H9 (cell line): ENCODE results near the gene CA7. TPM values are rescaled to one million over a fixed set of nuclear protein-coding genes. Genes with fewer than 3 reads are reported as not detected.

Experiments
- DNase-seq: peaks from one replicate; pipeline ENCODE4 v3.0.0-alpha.2; 2017
- H2AFZ ChIP-seq: one replicate; pipeline ENCODE4 v1.6.1; 2013; ENCODE audit warnings: mild to moderate bottlenecking, low read length, control low read depth, moderate library complexity
- H2AK5ac ChIP-seq: 2 replicates; pipeline ENCODE4 v1.6.1; 2013; ENCODE audit warnings: low read length, control low read depth, mixed read lengths; ENCODE audit not compliant: insufficient read length
- H2BK120ac ChIP-seq: one replicate; pipeline ENCODE4 v1.6.1; 2013; ENCODE audit warnings: low read depth, mild to moderate bottlenecking, low read length, control low read depth, inconsistent platforms; ENCODE audit not compliant: poor library complexity, severe bottlenecking
- H2BK12ac ChIP-seq: 2 replicates; pipeline ENCODE4 v1.6.1; 2013; ENCODE audit warnings: low read length, control low read depth, mixed read lengths, low read depth; ENCODE audit not compliant: insufficient read length
- H2BK15ac ChIP-seq: 2 replicates; pipeline ENCODE4 v1.6.1; 2013; ENCODE audit warnings: low read depth, low read length, control low read depth
- H2BK20ac ChIP-seq: one replicate; pipeline ENCODE4 v1.6.1; 2013; ENCODE audit warnings: low read depth, mild to moderate bottlenecking, low read length, control low read depth, inconsistent platforms; ENCODE audit not compliant: poor library complexity, severe bottlenecking
- H2BK5ac ChIP-seq: 2 replicates; pipeline ENCODE4 v1.6.1; 2013; ENCODE audit warnings: low read length, control low read depth, mixed read lengths; ENCODE audit not compliant: insufficient read length
- H3K14ac ChIP-seq: 2 replicates; pipeline ENCODE4 v1.6.1; 2013; ENCODE audit warnings: low read length, control low read depth; ENCODE audit not compliant: insufficient read depth
- H3K18ac ChIP-seq: 2 replicates; pipeline ENCODE4 v1.6.1; 2013; ENCODE audit warnings: low read depth, mild to moderate bottlenecking, mixed read lengths, low read length, control low read depth; ENCODE audit not compliant: insufficient read length
- H3K23ac ChIP-seq: 2 replicates; pipeline ENCODE4 v1.6.1; 2013; ENCODE audit warnings: low read length, control low read depth, mixed read lengths, low read depth; ENCODE audit not compliant: insufficient read length
- H3K23me2 ChIP-seq: 2 replicates; pipeline ENCODE4 v1.6.1; 2013; ENCODE audit warnings: low read depth, mild to moderate bottlenecking, mixed read lengths, low read length, control low read depth; ENCODE audit not compliant: insufficient read length, poor library complexity, severe bottlenecking
- H3K27ac ChIP-seq: 2 replicates; pipeline ENCODE4 v1.5.1; 2013; ENCODE audit warnings: low read length, control low read depth, mixed read lengths, low read depth; ENCODE audit not compliant: insufficient read length
- H3K27me3 ChIP-seq: 2 replicates; pipeline ENCODE4 v1.6.1; 2013; ENCODE audit warnings: low read length, control low read depth, inconsistent platforms; ENCODE audit not compliant: insufficient read depth
- H3K4ac ChIP-seq: 2 replicates; pipeline ENCODE4 v1.6.1; 2013; ENCODE audit warnings: low read depth, mild to moderate bottlenecking, control low read depth, inconsistent platforms, low read length, moderate library complexity
- H3K4me1 ChIP-seq: 2 replicates; pipeline ENCODE4 v1.6.1; 2013; ENCODE audit warnings: low read length, control low read depth, inconsistent platforms; ENCODE audit not compliant: insufficient read depth
- H3K4me2 ChIP-seq: 2 replicates; pipeline ENCODE4 v1.6.1; 2013; ENCODE audit warnings: low read length, control low read depth, mixed read lengths; ENCODE audit not compliant: insufficient read length, insufficient read depth
- H3K56ac ChIP-seq: 2 replicates; pipeline ENCODE4 v1.6.1; 2013; ENCODE audit warnings: low read depth, mild to moderate bottlenecking, mixed read lengths, low read length, control low read depth; ENCODE audit not compliant: insufficient read length
- H3K79me1 ChIP-seq: 2 replicates; pipeline ENCODE4 v1.6.1; 2013; ENCODE audit warnings: low read depth, mild to moderate bottlenecking, moderate library complexity, low read length, control low read depth, inconsistent platforms; ENCODE audit not compliant: insufficient read depth, poor library complexity, severe bottlenecking
- H3K79me2 ChIP-seq: 2 replicates; pipeline ENCODE4 v1.6.1; 2013; ENCODE audit warnings: low read length, control low read depth, inconsistent platforms; ENCODE audit not compliant: insufficient read depth
- H3K9ac ChIP-seq: 2 replicates; pipeline ENCODE4 v1.6.1; 2013; ENCODE audit warnings: low read length, control low read depth, mixed read lengths; ENCODE audit not compliant: insufficient read length; ENCODE audit errors: extremely low read depth
- H3K9me3 ChIP-seq: one replicate; pipeline ENCODE4 v1.6.1; 2013; ENCODE audit warnings: low read depth, low read length, inconsistent platforms; ENCODE audit not compliant: control insufficient read depth
- H3T11ph ChIP-seq: one replicate; pipeline ENCODE4 v1.6.1; 2013; ENCODE audit warnings: mild to moderate bottlenecking, low read length, control low read depth, inconsistent platforms
- H4K20me1 ChIP-seq: one replicate; pipeline ENCODE4 v1.6.1; 2013; ENCODE audit not compliant: control insufficient read depth, insufficient read length, insufficient read depth
- H4K5ac ChIP-seq: 2 replicates; pipeline ENCODE4 v1.6.1; 2013; ENCODE audit warnings: low read depth, mild to moderate bottlenecking, mixed read lengths, low read length, control low read depth; ENCODE audit not compliant: insufficient read length
- H4K8ac ChIP-seq: replicated peaks from 2 replicates; pipeline ENCODE4 v1.6.1; 2013; ENCODE audit warnings: low read length, control low read depth, mixed read lengths, low read depth; ENCODE audit not compliant: insufficient read length
- H4K91ac ChIP-seq: 2 replicates; pipeline ENCODE4 v1.6.1; 2013; ENCODE audit warnings: low read depth, mild to moderate bottlenecking, moderate library complexity, mixed read lengths, low read length, control low read depth; ENCODE audit not compliant: insufficient read length
- H3K27ac Mint-ChIP-seq, 3 experiments: 2 replicates in 2 of 3; 3 replicates in 1 of 3; pipeline ENCODE4 v1.8.0; 2020 to 2021; ENCODE audit warnings: mixed read lengths in 3 of 3, mild to moderate bottlenecking in 1 of 3, moderate library complexity in 1 of 3
- H3K27me3 Mint-ChIP-seq: 2 replicates; pipeline ENCODE4 v1.8.0; 2021; ENCODE audit warnings: low read depth, mild to moderate bottlenecking, moderate library complexity, mixed read lengths
- H3K36me3 Mint-ChIP-seq, 3 experiments: 2 replicates in 2 of 3; 3 replicates in 1 of 3; pipeline ENCODE4 v1.8.0; 2020 to 2021; ENCODE audit warnings: low read depth in 3 of 3, mixed read lengths in 3 of 3; ENCODE audit not compliant: insufficient read depth in 1 of 3
- H3K4me1 Mint-ChIP-seq, 2 experiments: 2 replicates each; pipeline ENCODE4 v1.8.0; 2020; ENCODE audit warnings: mixed read lengths in 2 of 2
- H3K4me3 Mint-ChIP-seq, 2 experiments: 2 replicates in 1 of 2; 3 replicates in 1 of 2; pipeline ENCODE4 v1.8.0; 2020 to 2021; ENCODE audit warnings: mild to moderate bottlenecking in 2 of 2, mixed read lengths in 2 of 2, moderate library complexity in 1 of 2
- H3K9me3 Mint-ChIP-seq, 2 experiments: 2 replicates in 1 of 2; 3 replicates in 1 of 2; pipeline ENCODE4 v1.8.0; 2020; ENCODE audit warnings: mild to moderate bottlenecking in 2 of 2, mixed read lengths in 2 of 2, moderate library complexity in 1 of 2
- WGBS: extraction: QIAGEN DNeasy Blood & Tissue Kit; methylation state at CpG from one replicate; pipeline ENCODE4 v1.1.7; 2013; ENCODE audit warnings: missing lambda C conversion rate, low lambda C conversion rate, mixed read lengths; ENCODE audit not compliant: insufficient read length; ENCODE audit errors: extremely low coverage; 5-methylcytosine and 5-hydroxymethylcytosine counted together
- total RNA-seq: library from RNA; stranded (reverse); gene quantifications from 2 replicates; pipeline ENCODE4 v1.2.1, GENCODE V29; 2021
- TF ChIP-seq, protein P1 (sequence below): fragments of 200-600 bp; sonication (generic); conservative IDR thresholded peaks from 3 replicates; pipeline ENCODE4 v1.8.0; 2021; ENCODE audit warnings: antibody characterized with exemption, mild to moderate bottlenecking

CA7 gene
- total RNA-seq, 1 experiment from 2014 or later = 0.81 TPM

GRCh38 chr16:66814734-66815133 is 29.5 kb upstream of the CA7 start:
- Mint-ChIP-seq H3K27me3 (no peaks in the 10 kb centered on the region), H3K9me3 (no peaks in the 10 kb centered on the region), H3K4me1 (no peaks in the 10 kb centered on the region), H3K27ac (no peak overlapping the region), H3K36me3 (peaks cover 48 to 89% (median 87%) of the 10 kb centered on the region in 3 experiments; a peak in 6 of 7 replicates), H3K4me3 (no peak overlapping the region)
- no peak overlapping the region for H2AFZ ChIP-seq
- no peaks in the 10 kb centered on the region for H3K23me2 ChIP-seq
- H4K20me1 ChIP-seq = no peaks in the 10 kb centered on the region
- H2BK20ac ChIP-seq = no peak overlapping the region
- WGBS = no CpG with 5 or more reads among the region's 2 CpGs
- H3K4me1 ChIP-seq = no peaks in the 10 kb centered on the region
- no peak overlapping the region for H2BK15ac ChIP-seq
- H2BK12ac ChIP-seq = no peak overlapping the region
- H3K27ac ChIP-seq = no peak overlapping the region
- H4K91ac ChIP-seq = no peak overlapping the region
- H3K18ac ChIP-seq = no peak overlapping the region
- no peak overlapping the region for H2BK120ac ChIP-seq
- no peaks in the 10 kb centered on the region for H3K79me1 ChIP-seq
- H3K4me2 ChIP-seq = no peak overlapping the region
- no peak overlapping the region for H2AK5ac ChIP-seq
- no peak for DNase-seq
- no peaks in the 10 kb centered on the region for H3K27me3 ChIP-seq
- TF ChIP-seq, protein P1, sequence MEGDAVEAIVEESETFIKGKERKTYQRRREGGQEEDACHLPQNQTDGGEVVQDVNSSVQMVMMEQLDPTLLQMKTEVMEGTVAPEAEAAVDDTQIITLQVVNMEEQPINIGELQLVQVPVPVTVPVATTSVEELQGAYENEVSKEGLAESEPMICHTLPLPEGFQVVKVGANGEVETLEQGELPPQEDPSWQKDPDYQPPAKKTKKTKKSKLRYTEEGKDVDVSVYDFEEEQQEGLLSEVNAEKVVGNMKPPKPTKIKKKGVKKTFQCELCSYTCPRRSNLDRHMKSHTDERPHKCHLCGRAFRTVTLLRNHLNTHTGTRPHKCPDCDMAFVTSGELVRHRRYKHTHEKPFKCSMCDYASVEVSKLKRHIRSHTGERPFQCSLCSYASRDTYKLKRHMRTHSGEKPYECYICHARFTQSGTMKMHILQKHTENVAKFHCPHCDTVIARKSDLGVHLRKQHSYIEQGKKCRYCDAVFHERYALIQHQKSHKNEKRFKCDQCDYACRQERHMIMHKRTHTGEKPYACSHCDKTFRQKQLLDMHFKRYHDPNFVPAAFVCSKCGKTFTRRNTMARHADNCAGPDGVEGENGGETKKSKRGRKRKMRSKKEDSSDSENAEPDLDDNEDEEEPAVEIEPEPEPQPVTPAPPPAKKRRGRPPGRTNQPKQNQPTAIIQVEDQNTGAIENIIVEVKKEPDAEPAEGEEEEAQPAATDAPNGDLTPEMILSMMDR = no peak
- no peak overlapping the region for H2BK5ac ChIP-seq
- H3K79me2 ChIP-seq = no peaks in the 10 kb centered on the region
- H4K8ac ChIP-seq = no peak overlapping the region
- no peak overlapping the region for H3K4ac ChIP-seq
- no peak overlapping the region for H4K5ac ChIP-seq
- H3T11ph ChIP-seq = no peak overlapping the region
- H3K9me3 ChIP-seq = no peaks in the 10 kb centered on the region
- no peak overlapping the region for H3K23ac ChIP-seq
- no peak overlapping the region for H3K56ac ChIP-seq
- no peak overlapping the region for H3K14ac ChIP-seq
- no peak overlapping the region for H3K9ac ChIP-seq
